ENCODE data around the gene AOAH.

DNA sequence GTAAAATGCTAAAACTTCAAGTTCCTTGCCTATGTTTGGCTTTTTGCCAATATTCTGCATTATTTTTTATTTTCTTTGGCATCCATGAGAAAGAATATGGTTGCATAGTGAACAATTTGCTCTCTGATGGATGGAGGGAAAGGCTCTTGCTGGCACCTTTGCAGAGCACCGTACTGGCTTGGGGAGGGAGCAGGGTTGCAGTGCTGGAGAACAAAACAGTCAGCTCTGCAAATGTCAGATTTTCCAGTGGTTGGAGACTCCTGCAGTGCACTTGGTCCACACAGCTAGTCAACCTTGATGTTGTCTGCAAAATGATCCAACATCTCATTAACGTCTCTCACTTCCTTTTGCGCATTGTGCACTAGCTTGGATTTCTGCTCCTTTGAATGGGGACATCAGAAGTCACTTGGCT, 233.9 kb downstream of the AOAH start:
- TF ChIP-seq, protein P1, sequence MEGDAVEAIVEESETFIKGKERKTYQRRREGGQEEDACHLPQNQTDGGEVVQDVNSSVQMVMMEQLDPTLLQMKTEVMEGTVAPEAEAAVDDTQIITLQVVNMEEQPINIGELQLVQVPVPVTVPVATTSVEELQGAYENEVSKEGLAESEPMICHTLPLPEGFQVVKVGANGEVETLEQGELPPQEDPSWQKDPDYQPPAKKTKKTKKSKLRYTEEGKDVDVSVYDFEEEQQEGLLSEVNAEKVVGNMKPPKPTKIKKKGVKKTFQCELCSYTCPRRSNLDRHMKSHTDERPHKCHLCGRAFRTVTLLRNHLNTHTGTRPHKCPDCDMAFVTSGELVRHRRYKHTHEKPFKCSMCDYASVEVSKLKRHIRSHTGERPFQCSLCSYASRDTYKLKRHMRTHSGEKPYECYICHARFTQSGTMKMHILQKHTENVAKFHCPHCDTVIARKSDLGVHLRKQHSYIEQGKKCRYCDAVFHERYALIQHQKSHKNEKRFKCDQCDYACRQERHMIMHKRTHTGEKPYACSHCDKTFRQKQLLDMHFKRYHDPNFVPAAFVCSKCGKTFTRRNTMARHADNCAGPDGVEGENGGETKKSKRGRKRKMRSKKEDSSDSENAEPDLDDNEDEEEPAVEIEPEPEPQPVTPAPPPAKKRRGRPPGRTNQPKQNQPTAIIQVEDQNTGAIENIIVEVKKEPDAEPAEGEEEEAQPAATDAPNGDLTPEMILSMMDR (IDR thresholded peaks at IDR 0.05) = no peak
- TF ChIP-seq EP300 (IDR thresholded peaks at IDR 0.05) = no peak
- TF ChIP-seq POLR2A (IDR thresholded peaks at IDR 0.05) = no peak
- TF ChIP-seq POLR2AphosphoS5 (IDR thresholded peaks at IDR 0.05) = no peak
